SJSA1 (cell line): Measurements from ENCODE around the gene TMEM126B. TPM values are rescaled to one million over a fixed set of nuclear protein-coding genes. Genes with fewer than 3 reads are reported as not detected.
A peak's percentile ranks its signal among the peaks of the same experiment; 100 is the strongest.
"Not testable (repeated sequence)": the region's sequence is repeated elsewhere in the genome, so short reads cannot be mapped to it uniquely, and the experiment has no call there.

Experiments used
- DNase-seq, 2 experiments: peaks; one replicate each; pipeline ENCODE4 v3.0.0-alpha.2; 2015 to 2020; ENCODE audit warnings: low spot score in 2 of 2, low read depth in 1 of 2
- H3K27ac ChIP-seq: fragments of 250-450 bp; sonication (Bioruptor Pico); 2 replicates; pipeline ENCODE4 v1.5.1; 2020; ENCODE audit warnings: mild to moderate bottlenecking, moderate library complexity
- H3K27me3 ChIP-seq: fragments of 250-450 bp; sonication (Bioruptor Pico); replicated peaks from 2 replicates; pipeline ENCODE4 v1.5.1; 2020; ENCODE audit warnings: mild to moderate bottlenecking, moderate library complexity
- H3K36me3 ChIP-seq: fragments of 250-450 bp; sonication (Bioruptor Pico); 2 replicates; pipeline ENCODE4 v1.5.1; 2020; ENCODE audit warnings: mild to moderate bottlenecking
- H3K4me1 ChIP-seq: fragments of 250-450 bp; sonication (Bioruptor Pico); replicated peaks from 2 replicates; pipeline ENCODE4 v1.6.1; 2021; ENCODE audit warnings: mild to moderate bottlenecking
- H3K4me3 ChIP-seq: fragments of 250-450 bp; sonication (Bioruptor Pico); 2 replicates; pipeline ENCODE4 v1.5.1; 2020; ENCODE audit warnings: mild to moderate bottlenecking
- H3K9me3 ChIP-seq: fragments of 250-450 bp; sonication (Bioruptor Pico); replicated peaks from 2 replicates; pipeline ENCODE4 v1.5.1; 2020; ENCODE audit warnings: mild to moderate bottlenecking
- total RNA-seq: library from RNA; depleted of rRNA; stranded (reverse); fragments of >200 nt; shearing (Covaris generic); gene quantifications from 2 replicates; pipeline ENCODE4 v1.2.3, GENCODE V29; 2014

The TMEM126B gene
- total RNA-seq, 1 experiment from 2014 or later: 37.0 TPM

GRCh38 chr11:85661972-85662664 lies 33.7 kb downstream of the TMEM126B start:
- no peak for DNase-seq
- H3K4me3 ChIP-seq: peak overlapping the region; percentile 80
- H3K27me3 ChIP-seq: no peaks in the 10 kb centered on the region
- H3K9me3 ChIP-seq: no peaks in the 10 kb centered on the region
- H3K27ac ChIP-seq: no peak overlapping the region
- peaks cover 48% of the 10 kb centered on the region for H3K36me3 ChIP-seq
- peaks cover 9% of the 10 kb centered on the region; the same call in 1 of the 2 replicates for H3K4me1 ChIP-seq

GRCh38 chr11:85663080-85663752 lies 34.8 kb downstream of the TMEM126B start:
- H3K36me3 ChIP-seq: peaks cover 42% of the 10 kb centered on the region
- no peak overlapping the region for H3K27ac ChIP-seq
- DNase-seq: peak in 1 of 2 experiments; percentile 8

GRCh38 chr11:85663753-85664614 lies 35.6 kb downstream of the TMEM126B start:
- H3K4me3 ChIP-seq: peak overlapping the region; percentile 80
- H3K9me3 ChIP-seq: no peaks in the 10 kb centered on the region
- H3K36me3 ChIP-seq: peaks cover 34% of the 10 kb centered on the region
- peak; percentile 61 to 67 for DNase-seq
- H3K27me3 ChIP-seq: no peaks in the 10 kb centered on the region
- H3K4me1 ChIP-seq: peaks cover 9% of the 10 kb centered on the region; the same call in 1 of the 2 replicates
- H3K27ac ChIP-seq: peak overlapping the region; percentile 93

More at GRCh38 chr11:85663080-85663752, 34.8 kb downstream of the TMEM126B start:
- Histone ChIP-seq H3K27me3 (no peaks in the 10 kb centered on the region), H3K4me1 (peaks cover 9% of the 10 kb centered on the region; the same call in 1 of the 2 replicates), H3K9me3 (no peaks in the 10 kb centered on the region), H3K4me3 (peak overlapping the region; percentile 80)

GRCh38 chr11:85664615-85665481 lies 36.5 kb downstream of the TMEM126B start, which contains the start of gene CREBZF:
TSS of gene CREBZF (minus strand) at chr11:85665129. CDS start at chr11:85664875, 254 bp downstream.
- H3K27me3 ChIP-seq: no peaks in the 10 kb centered on the region
- H3K4me3 ChIP-seq: peak within 1 kb of the TSS; percentile 80
- peak; percentile 83 to 88 for DNase-seq
- H3K27ac ChIP-seq: peak within 1 kb of the TSS; percentile 93
- no peaks in the 10 kb centered on the region for H3K9me3 ChIP-seq
- peaks cover 27% of the 10 kb centered on the region for H3K36me3 ChIP-seq
- H3K4me1 ChIP-seq: peaks cover 9% of the 10 kb centered on the region; the same call in 1 of the 2 replicates

GRCh38 chr11:85665733-85666132 lies 37.3 kb downstream of the TMEM126B start:
- H3K4me3 ChIP-seq: no peak overlapping the region
- H3K9me3 ChIP-seq: no peaks in the 10 kb centered on the region
- DNase-seq: peak in 1 of 2 experiments; percentile 7
- peaks cover 18% of the 10 kb centered on the region for H3K36me3 ChIP-seq
- peak overlapping the region; percentile 93 for H3K27ac ChIP-seq
- no peaks in the 10 kb centered on the region for H3K27me3 ChIP-seq
- H3K4me1 ChIP-seq: peaks cover 9% of the 10 kb centered on the region; the same call in 1 of the 2 replicates

GRCh38 chr11:85666687-85667086 lies 38.3 kb downstream of the TMEM126B start:
- Histone ChIP-seq H3K27ac (no peak overlapping the region), H3K4me3 (no peak overlapping the region), H3K27me3 (no peaks in the 10 kb centered on the region), H3K4me1 (peaks cover 9% of the 10 kb centered on the region; the same call in 1 of the 2 replicates), H3K9me3 (no peaks in the 10 kb centered on the region), H3K36me3 (peaks cover 15% of the 10 kb centered on the region; the same call in 1 of the 2 replicates)
- DNase-seq: no peak

- no peak for DNase-seq
- Histone ChIP-seq H3K36me3 (peaks cover 11% of the 10 kb centered on the region; the same call in 1 of the 2 replicates), H3K4me1 (peaks cover 7% of the 10 kb centered on the region; the same call in 1 of the 2 replicates)
Observed at GRCh38 chr11:85668157-85668556, 39.8 kb downstream of the TMEM126B start.

GRCh38 chr11:85670949-85671663 lies 42.7 kb downstream of the TMEM126B start:
- H3K36me3 ChIP-seq, H3K4me1 ChIP-seq, H3K4me3 ChIP-seq, DNase-seq, H3K27me3 ChIP-seq, H3K27ac ChIP-seq, H3K9me3 ChIP-seq: not testable (repeated sequence)

More at GRCh38 chr11:85668157-85668556, 39.8 kb downstream of the TMEM126B start:
- Histone ChIP-seq H3K27ac (no peak overlapping the region), H3K9me3 (no peaks in the 10 kb centered on the region), H3K27me3 (no peaks in the 10 kb centered on the region), H3K4me3 (no peak overlapping the region)

GRCh38 chr11:85672105-85672902 lies 43.9 kb downstream of the TMEM126B start:
- H3K36me3 ChIP-seq: no peaks in the 10 kb centered on the region
- H3K27me3 ChIP-seq: no peaks in the 10 kb centered on the region
- no peak overlapping the region for H3K4me3 ChIP-seq
- DNase-seq: no peak
- no peaks in the 10 kb centered on the region for H3K4me1 ChIP-seq
- no peak overlapping the region for H3K27ac ChIP-seq
- H3K9me3 ChIP-seq: no peaks in the 10 kb centered on the region

GRCh38 chr11:85673393-85673792 lies 45.0 kb downstream of the TMEM126B start:
- Histone ChIP-seq H3K4me1 (no peaks in the 10 kb centered on the region), H3K27ac (no peak overlapping the region), H3K9me3 (no peaks in the 10 kb centered on the region), H3K27me3 (no peaks in the 10 kb centered on the region), H3K4me3 (no peak overlapping the region), H3K36me3 (no peaks in the 10 kb centered on the region)
- no peak for DNase-seq

GRCh38 chr11:85679576-85679975 lies 51.2 kb downstream of the TMEM126B start:
- no peak overlapping the region for H3K4me3 ChIP-seq
- no peaks in the 10 kb centered on the region for H3K27me3 ChIP-seq
- H3K27ac ChIP-seq: no peak overlapping the region
- H3K36me3 ChIP-seq: no peaks in the 10 kb centered on the region
- DNase-seq: no peak
- no peaks in the 10 kb centered on the region for H3K4me1 ChIP-seq
- H3K9me3 ChIP-seq: no peaks in the 10 kb centered on the region
